HG02763 (cell line): Measurements from ENCODE around the gene RFX6.

Source experiments
- ATAC-seq: cut with Tn5 transposase; IDR thresholded peaks from one replicate; pipeline ENCODE4 v1.9.1; 2021; ENCODE audit warnings: mild to moderate bottlenecking, moderate library complexity; ENCODE audit not compliant: unreplicated experiment

RFX6 gene

GRCh38 chr6:116888732-116889360, 11.8 kb downstream of the RFX6 start:
- ATAC-seq = no peak

- no peak for ATAC-seq
Measured at GRCh38 chr6:116894669-116895068, 17.6 kb downstream of the RFX6 start.

- no peak for ATAC-seq
Measured at GRCh38 chr6:116895935-116896334, 18.9 kb downstream of the RFX6 start.

- no peak for ATAC-seq
Measured at GRCh38 chr6:116902634-116903033, 25.6 kb downstream of the RFX6 start.

- no peak for ATAC-seq
Measured at GRCh38 chr6:116922853-116923548, 46.0 kb downstream of the RFX6 start.

GRCh38 chr6:116924245-116924644, 47.2 kb downstream of the RFX6 start:
- no peak for ATAC-seq

- no peak for ATAC-seq
Measured at GRCh38 chr6:116925088-116925794, 48.2 kb downstream of the RFX6 start.

- no peak for ATAC-seq
Measured at GRCh38 chr6:116928677-116929076, 51.6 kb downstream of the RFX6 start.

GRCh38 chr6:116929825-116930224, 52.8 kb downstream of the RFX6 start:
- no peak for ATAC-seq

- no peak for ATAC-seq
Measured at GRCh38 chr6:116931456-116931855, 54.4 kb downstream of the RFX6 start.

- no peak for ATAC-seq
Measured at GRCh38 chr6:116932496-116932895, 55.5 kb downstream of the RFX6 start.

- ATAC-seq = no peak
Measured at GRCh38 chr6:116933485-116933884, 56.4 kb downstream of the RFX6 start.

- ATAC-seq = no peak
Measured at GRCh38 chr6:116938305-116938704, 61.3 kb downstream of the RFX6 start.

- no peak for ATAC-seq
Measured at GRCh38 chr6:116941727-116942126, 64.7 kb downstream of the RFX6 start.

- no peak for ATAC-seq
Measured at GRCh38 chr6:116945809-116946208, 68.8 kb downstream of the RFX6 start.

GRCh38 chr6:116948533-116949304, 71.7 kb downstream of the RFX6 start:
- ATAC-seq = no peak

- no peak for ATAC-seq
Measured at GRCh38 chr6:116949964-116950363, 72.9 kb downstream of the RFX6 start.

GRCh38 chr6:116954335-116954734, 77.3 kb downstream of the RFX6 start:
- no peak for ATAC-seq

GRCh38 chr6:116954938-116955337, 77.9 kb downstream of the RFX6 start:
- no peak for ATAC-seq

- ATAC-seq = no peak
Measured at GRCh38 chr6:116955773-116956172, 78.7 kb downstream of the RFX6 start.

GRCh38 chr6:116963972-116964371, 86.9 kb downstream of the RFX6 start:
- no peak for ATAC-seq
